PFSK-1 (cell line): ENCODE data around the gene KCNH1.

Source experiments
- FOXP2 ChIP-seq: optimal IDR thresholded peaks from 2 replicates; pipeline ENCODE3; 2011; ENCODE audit warnings: borderline replicate concordance, control low read depth, inconsistent platforms; ENCODE audit not compliant: insufficient read depth; ENCODE audit errors: extremely low read length, extremely low read depth
- POLR2AphosphoS5 ChIP-seq: IDR thresholded peaks from 2 replicates; pipeline ENCODE4 v1.6.1; 2012; ENCODE audit warnings: low read depth, mild to moderate bottlenecking, control low read depth, low read length, moderate library complexity
- SIN3A ChIP-seq: IDR thresholded peaks from 2 replicates; pipeline ENCODE4 v1.6.1; 2012; ENCODE audit warnings: mild to moderate bottlenecking, low read length, moderate library complexity, borderline replicate concordance; ENCODE audit not compliant: insufficient read depth
- TAF1 ChIP-seq: IDR thresholded peaks from 2 replicates; pipeline ENCODE4 v1.6.1; 2012; ENCODE audit warnings: low read length, control low read depth, borderline replicate concordance; ENCODE audit not compliant: insufficient read depth
- TF ChIP-seq, protein P1 (sequence below), 2 experiments: IDR thresholded peaks; 2 replicates each; pipeline versions ENCODE4 v1.6.1 to v1.8.0; 2011 to 2012; ENCODE audit warnings: low read depth in 2 of 2, low read length in 2 of 2, control low read depth in 1 of 2, inconsistent platforms in 1 of 2, mild to moderate bottlenecking in 1 of 2, moderate library complexity in 1 of 2; ENCODE audit not compliant: insufficient read depth in 1 of 2

Gene KCNH1

DNA sequence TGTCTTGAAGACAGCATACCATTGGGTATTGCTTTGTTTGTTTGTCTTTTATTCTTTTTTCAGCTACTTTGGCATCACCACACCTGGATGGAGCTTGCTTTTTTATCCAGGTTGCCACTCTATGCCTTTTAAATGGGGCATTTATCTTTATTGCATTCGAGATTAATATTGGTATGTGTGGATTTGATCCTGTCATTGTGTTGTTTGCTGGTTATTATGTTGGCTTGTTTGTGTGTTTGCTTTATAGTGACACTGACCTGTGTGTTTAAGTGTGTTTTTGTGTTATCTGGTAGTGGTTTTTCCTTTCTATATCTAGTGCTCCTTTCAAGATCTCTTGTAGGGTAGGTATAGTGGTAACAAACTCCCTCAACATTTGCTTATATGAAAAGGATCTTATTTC, 24.9 kb upstream of the KCNH1 start:
- TF ChIP-seq SIN3A: no peak

DNA sequence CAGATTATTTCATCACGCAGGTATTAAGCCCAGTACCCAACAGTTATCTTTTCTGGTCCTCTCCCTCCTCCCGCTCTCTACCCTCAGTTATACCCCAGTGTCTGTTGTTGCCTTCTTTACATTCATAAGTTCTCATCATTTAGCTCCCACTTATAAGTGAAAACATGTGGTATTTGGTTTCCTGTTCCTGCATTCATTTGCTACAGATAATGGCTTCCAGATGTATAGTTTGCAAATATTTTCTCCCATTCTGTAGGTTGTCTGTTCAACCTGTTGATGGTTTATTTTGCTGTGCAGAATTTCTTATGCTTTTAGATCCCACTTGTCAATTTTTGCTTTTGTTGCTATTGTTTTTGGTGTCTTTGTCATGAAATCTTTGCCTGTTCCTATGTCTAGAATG, 21.1 kb upstream of the KCNH1 start:
- no peak for TF ChIP-seq FOXP2
- no peak for TF ChIP-seq POLR2AphosphoS5
- TF ChIP-seq, protein P1, sequence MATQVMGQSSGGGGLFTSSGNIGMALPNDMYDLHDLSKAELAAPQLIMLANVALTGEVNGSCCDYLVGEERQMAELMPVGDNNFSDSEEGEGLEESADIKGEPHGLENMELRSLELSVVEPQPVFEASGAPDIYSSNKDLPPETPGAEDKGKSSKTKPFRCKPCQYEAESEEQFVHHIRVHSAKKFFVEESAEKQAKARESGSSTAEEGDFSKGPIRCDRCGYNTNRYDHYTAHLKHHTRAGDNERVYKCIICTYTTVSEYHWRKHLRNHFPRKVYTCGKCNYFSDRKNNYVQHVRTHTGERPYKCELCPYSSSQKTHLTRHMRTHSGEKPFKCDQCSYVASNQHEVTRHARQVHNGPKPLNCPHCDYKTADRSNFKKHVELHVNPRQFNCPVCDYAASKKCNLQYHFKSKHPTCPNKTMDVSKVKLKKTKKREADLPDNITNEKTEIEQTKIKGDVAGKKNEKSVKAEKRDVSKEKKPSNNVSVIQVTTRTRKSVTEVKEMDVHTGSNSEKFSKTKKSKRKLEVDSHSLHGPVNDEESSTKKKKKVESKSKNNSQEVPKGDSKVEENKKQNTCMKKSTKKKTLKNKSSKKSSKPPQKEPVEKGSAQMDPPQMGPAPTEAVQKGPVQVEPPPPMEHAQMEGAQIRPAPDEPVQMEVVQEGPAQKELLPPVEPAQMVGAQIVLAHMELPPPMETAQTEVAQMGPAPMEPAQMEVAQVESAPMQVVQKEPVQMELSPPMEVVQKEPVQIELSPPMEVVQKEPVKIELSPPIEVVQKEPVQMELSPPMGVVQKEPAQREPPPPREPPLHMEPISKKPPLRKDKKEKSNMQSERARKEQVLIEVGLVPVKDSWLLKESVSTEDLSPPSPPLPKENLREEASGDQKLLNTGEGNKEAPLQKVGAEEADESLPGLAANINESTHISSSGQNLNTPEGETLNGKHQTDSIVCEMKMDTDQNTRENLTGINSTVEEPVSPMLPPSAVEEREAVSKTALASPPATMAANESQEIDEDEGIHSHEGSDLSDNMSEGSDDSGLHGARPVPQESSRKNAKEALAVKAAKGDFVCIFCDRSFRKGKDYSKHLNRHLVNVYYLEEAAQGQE (IDR thresholded peaks at IDR 0.05; ENCODE audit: insufficient read depth in 1 of 2, low read depth in 2 of 2, low read length in 2 of 2): no peak
- TF ChIP-seq SIN3A: no peak
- TF ChIP-seq TAF1: no peak

DNA sequence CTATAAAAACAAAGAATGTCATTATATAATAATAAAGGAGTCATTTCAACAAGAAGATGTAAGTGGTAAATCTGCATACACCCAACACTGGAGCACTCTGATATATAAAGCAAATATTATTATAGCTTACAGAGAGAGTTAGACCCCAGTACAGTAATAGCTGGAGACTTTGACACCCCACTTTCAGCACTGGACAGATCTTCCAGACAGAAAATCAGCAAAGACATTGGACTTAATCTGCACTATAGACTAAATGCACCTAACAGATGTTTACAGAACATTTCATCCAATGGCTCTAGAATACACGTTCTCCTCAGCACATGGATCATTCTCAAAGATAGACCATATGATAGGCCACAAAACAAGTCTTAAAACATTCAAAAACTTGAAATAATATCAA, 20.0 kb upstream of the KCNH1 start:
- TF ChIP-seq FOXP2: no peak
- TF ChIP-seq POLR2AphosphoS5: no peak
- TF ChIP-seq, protein P1 (IDR thresholded peaks at IDR 0.05; ENCODE audit: insufficient read depth in 1 of 2, low read depth in 2 of 2, low read length in 2 of 2): peak; percentile 61 to 90; a peak in 3 of 4 replicates
- no peak for TF ChIP-seq TAF1

DNA sequence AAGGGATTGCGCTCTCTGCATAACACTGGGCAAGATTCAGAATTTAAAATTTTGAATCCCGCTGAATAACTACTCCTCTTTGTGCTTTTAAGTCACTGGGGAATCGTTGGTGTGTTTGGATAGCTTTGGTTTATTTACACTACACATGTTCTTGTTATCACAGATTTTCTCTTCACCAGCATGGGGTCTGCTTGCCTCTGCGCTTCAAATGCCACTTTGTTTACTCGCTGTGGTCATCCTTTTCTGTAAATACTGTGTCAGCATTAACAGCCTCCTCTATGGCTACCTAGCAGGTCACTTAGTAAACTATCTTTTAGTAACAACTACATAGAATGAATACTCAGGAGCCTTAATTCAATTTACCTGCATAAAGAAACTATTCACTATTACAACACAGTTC, 14.4 kb upstream of the KCNH1 start:
- TF ChIP-seq POLR2AphosphoS5 (no peak), FOXP2 (no peak), TAF1 (no peak), SIN3A (no peak)
- TF ChIP-seq, protein P1 (IDR thresholded peaks at IDR 0.05; ENCODE audit: insufficient read depth in 1 of 2, low read depth in 2 of 2, low read length in 2 of 2): no peak

DNA sequence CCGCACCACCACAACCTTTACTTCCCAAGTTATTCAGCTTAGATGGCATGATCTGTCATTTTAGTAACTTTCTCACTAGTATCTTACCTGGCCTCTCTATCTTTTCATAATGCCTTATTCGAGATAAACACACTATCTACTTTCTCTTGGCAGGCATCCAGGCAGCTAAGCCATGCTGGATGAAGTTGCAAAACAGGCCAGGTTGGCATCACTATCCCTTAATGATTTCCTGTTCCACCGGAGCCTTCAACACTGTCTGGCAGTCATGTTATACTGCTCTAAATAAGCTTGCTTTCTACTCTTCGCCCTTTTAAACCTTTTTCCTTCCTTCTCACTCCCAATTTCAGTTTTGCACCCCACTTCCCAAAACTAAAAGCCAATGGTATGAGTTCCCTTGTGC, 12.0 kb upstream of the KCNH1 start:
- TF ChIP-seq, protein P1 (IDR thresholded peaks at IDR 0.05; ENCODE audit: insufficient read depth in 1 of 2, low read depth in 2 of 2, low read length in 2 of 2): no peak
- TF ChIP-seq FOXP2 (no peak), TAF1 (no peak), SIN3A (no peak), POLR2AphosphoS5 (no peak)

DNA sequence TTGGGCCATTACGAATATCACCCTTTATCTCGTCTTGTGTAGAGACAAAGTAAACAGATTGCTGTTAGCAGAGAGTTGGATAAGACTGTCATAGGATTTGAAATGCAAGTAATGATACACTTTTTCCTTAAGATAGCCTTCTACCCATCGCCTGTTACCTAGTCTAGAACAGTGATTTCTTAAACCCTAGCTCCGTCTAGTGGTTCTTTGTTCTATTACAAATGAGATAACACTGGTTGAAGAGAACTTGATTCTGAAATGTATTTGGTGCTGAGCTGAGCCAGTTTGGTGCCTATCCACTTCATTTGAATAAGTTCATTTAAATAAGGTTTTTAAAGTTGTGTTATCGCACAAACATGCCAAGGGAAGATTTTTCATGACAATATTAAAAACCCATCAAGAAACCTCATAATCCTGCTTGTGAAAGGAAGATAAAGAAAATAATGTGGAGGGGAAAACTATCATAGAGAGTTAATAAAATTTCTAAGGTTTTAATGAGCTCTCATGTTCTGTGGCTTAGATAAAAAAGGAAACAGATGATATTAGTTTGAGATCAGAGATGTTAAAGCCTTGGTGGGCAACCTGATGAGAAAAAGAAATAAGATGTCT, 1.5 kb upstream of the KCNH1 start:
- TF ChIP-seq FOXP2 (no peak), TAF1 (no peak), POLR2AphosphoS5 (no peak), SIN3A (no peak)
- TF ChIP-seq, protein P1 (IDR thresholded peaks at IDR 0.05; ENCODE audit: insufficient read depth in 1 of 2, low read depth in 2 of 2, low read length in 2 of 2): no peak
